Muscle of leg (tissue), 11 donors: ENCODE measurements around the gene GASK1A. TPM values are rescaled to one million over a fixed set of nuclear protein-coding genes. Genes with fewer than 3 reads are reported as not detected.
A peak's percentile ranks its signal among the peaks of the same experiment; 100 is the strongest.
"Not testable (repeated sequence)": the region's sequence is repeated elsewhere in the genome, so short reads cannot be mapped to it uniquely, and the experiment has no call there.

Source experiments
- DNase-seq: peaks from one replicate; pipeline ENCODE4 v3.0.0; 2013
- H3K27ac ChIP-seq: one replicate; pipeline ENCODE4 v1.5.1; 2013; ENCODE audit warnings: mild to moderate bottlenecking, low read length, control low read depth
- H3K27me3 ChIP-seq: one replicate; pipeline ENCODE4 v1.6.1; 2013; ENCODE audit warnings: low read length; ENCODE audit not compliant: control insufficient read depth, insufficient read depth
- H3K36me3 ChIP-seq: one replicate; pipeline ENCODE4 v1.6.1; 2013; ENCODE audit warnings: low read length; ENCODE audit not compliant: control insufficient read depth, insufficient read depth
- H3K4me1 ChIP-seq: one replicate; pipeline ENCODE4 v1.6.1; 2013; ENCODE audit warnings: low read length; ENCODE audit not compliant: control insufficient read depth, insufficient read depth
- H3K4me3 ChIP-seq: one replicate; pipeline ENCODE4 v1.5.1; 2013; ENCODE audit warnings: low read length, control low read depth
- H3K9me3 ChIP-seq: replicated peaks from 2 replicates; pipeline ENCODE4 v1.6.1; 2013; ENCODE audit warnings: low read depth, low read length; ENCODE audit not compliant: control insufficient read depth
- WGBS: methylation state at CpG from one replicate; pipeline ENCODE4 v1.1.5; 2013; ENCODE audit warnings: missing lambda C conversion rate; ENCODE audit not compliant: insufficient coverage; 5-methylcytosine and 5-hydroxymethylcytosine counted together
- polyA plus RNA-seq, 8 donors: library from polyadenylated mRNA; unstranded; fragments of 120-200 nt; gene quantifications; one replicate each; pipeline versions ENCODE4 v1.2.1 to v1.2.3, GENCODE V29; 2013; ENCODE audit warnings: inconsistent platforms in 1 of 8, low replicate concordance in 1 of 8; ENCODE audit not compliant: insufficient read length in 8 of 8, insufficient read depth in 1 of 8
- total RNA-seq: library from RNA; stranded (reverse); fragments of 120-200 nt; gene quantifications from one replicate; pipeline ENCODE4 v1.2.4, GENCODE V29; 2013

GASK1A gene
- total and polyA plus RNA-seq, 9 donors = 4.1 to 14.6 (median 6.8) TPM

- no peak for DNase-seq
- no CpG with 5 or more reads among the region's 7 CpGs for WGBS
- Histone ChIP-seq H3K36me3 (no peaks in the 10 kb centered on the region), H3K27me3 (no peaks in the 10 kb centered on the region), H3K9me3 (no peaks in the 10 kb centered on the region), H3K4me3 (no peak overlapping the region), H3K4me1 (peaks cover 9% of the 10 kb centered on the region), H3K27ac (no peak overlapping the region)
These were observed 58.9 kb downstream of the GASK1A start for GRCh38 chr3:43038010-43038409.

- WGBS = no CpG with 5 or more reads among the region's 2 CpGs
- Histone ChIP-seq H3K9me3 (peaks cover 24% of the 10 kb centered on the region), H3K4me1 (no peaks in the 10 kb centered on the region), H3K4me3 (no peak overlapping the region), H3K27me3 (no peaks in the 10 kb centered on the region), H3K36me3 (no peaks in the 10 kb centered on the region), H3K27ac (no peak overlapping the region)
- DNase-seq = no peak
These were observed 62.4 kb downstream of the GASK1A start for GRCh38 chr3:43041517-43041916.

GRCh38 chr3:43043071-43043766 is 64.1 kb downstream of the GASK1A start:
- Histone ChIP-seq H3K4me1 (no peaks in the 10 kb centered on the region), H3K27me3 (no peaks in the 10 kb centered on the region), H3K27ac (no peak overlapping the region), H3K36me3 (no peaks in the 10 kb centered on the region), H3K9me3 (peaks cover 36% of the 10 kb centered on the region), H3K4me3 (no peak overlapping the region)
- DNase-seq = peak; percentile 20
- 78% methylated on average over 3 of the region's 3 CpGs for WGBS

GRCh38 chr3:43043793-43044192 is 64.7 kb downstream of the GASK1A start:
- no peaks in the 10 kb centered on the region for H3K4me1 ChIP-seq
- DNase-seq = no peak
- no peaks in the 10 kb centered on the region for H3K36me3 ChIP-seq
- no peak overlapping the region for H3K27ac ChIP-seq
- H3K4me3 ChIP-seq = no peak overlapping the region
- H3K27me3 ChIP-seq = no peaks in the 10 kb centered on the region
- 90% methylated on average over 2 of the region's 2 CpGs for WGBS
- peaks cover 40% of the 10 kb centered on the region for H3K9me3 ChIP-seq

- H3K4me1 ChIP-seq, H3K4me3 ChIP-seq, H3K27ac ChIP-seq, DNase-seq, H3K36me3 ChIP-seq, H3K27me3 ChIP-seq: not testable (repeated sequence)
- H3K9me3 ChIP-seq = peaks cover 45% of the 10 kb centered on the region
These were observed 66.0 kb downstream of the GASK1A start for GRCh38 chr3:43045079-43045478.

- no peak for DNase-seq
- no peak overlapping the region for H3K27ac ChIP-seq
- H3K36me3 ChIP-seq = no peaks in the 10 kb centered on the region
- no peaks in the 10 kb centered on the region for H3K27me3 ChIP-seq
- no peak overlapping the region for H3K4me3 ChIP-seq
- WGBS = 100% methylated on average over 1 of the region's 1 CpG
- peaks cover 49% of the 10 kb centered on the region for H3K9me3 ChIP-seq
- H3K4me1 ChIP-seq = no peaks in the 10 kb centered on the region
These were observed 67.5 kb downstream of the GASK1A start for GRCh38 chr3:43046583-43046982.

- Histone ChIP-seq H3K4me1 (no peaks in the 10 kb centered on the region), H3K27ac (no peak overlapping the region), H3K9me3 (peaks cover 49% of the 10 kb centered on the region), H3K4me3 (no peak overlapping the region), H3K27me3 (peaks cover 2% of the 10 kb centered on the region), H3K36me3 (no peaks in the 10 kb centered on the region)
- DNase-seq = no peak
These were observed 69.4 kb downstream of the GASK1A start for GRCh38 chr3:43048470-43048869.

GRCh38 chr3:43053291-43053690 is 74.2 kb downstream of the GASK1A start:
- peaks cover 4% of the 10 kb centered on the region for H3K4me1 ChIP-seq
- H3K9me3 ChIP-seq = peaks cover 12% of the 10 kb centered on the region
- WGBS = 98% methylated on average over 8 of the region's 12 CpGs
- no peak for DNase-seq
- H3K27me3 ChIP-seq = peaks cover 2% of the 10 kb centered on the region
- H3K36me3 ChIP-seq = peaks cover 2% of the 10 kb centered on the region
- no peak overlapping the region for H3K27ac ChIP-seq
- H3K4me3 ChIP-seq = no peak overlapping the region

- Histone ChIP-seq H3K9me3 (peaks cover 9% of the 10 kb centered on the region), H3K27me3 (peaks cover 2% of the 10 kb centered on the region), H3K4me1 (peaks cover 4% of the 10 kb centered on the region), H3K4me3 (no peak overlapping the region), H3K36me3 (peaks cover 2% of the 10 kb centered on the region), H3K27ac (no peak overlapping the region)
- DNase-seq = no peak
- WGBS = 83% methylated on average over 2 of the region's 5 CpGs
These were observed 75.6 kb downstream of the GASK1A start for GRCh38 chr3:43054754-43055153.

- Histone ChIP-seq H3K4me3 (no peak overlapping the region), H3K36me3 (peaks cover 2% of the 10 kb centered on the region), H3K27me3 (peaks cover 2% of the 10 kb centered on the region), H3K9me3 (peaks cover 6% of the 10 kb centered on the region), H3K4me1 (peaks cover 4% of the 10 kb centered on the region), H3K27ac (no peak overlapping the region)
- 95% methylated on average over 5 of the region's 7 CpGs for WGBS
- no peak for DNase-seq
These were observed 76.3 kb downstream of the GASK1A start for GRCh38 chr3:43055393-43055792.
